GM10248 (cell line): Measurements from ENCODE around the gene GATM.

Source experiments
- CTCF ChIA-PET: fragments of 300-600 bp; sonication (Branson Sonifier 250); formaldehyde crosslinking; extraction: SDS; loops from one replicate; lab custom pipeline; 2021; ENCODE audit warnings: antibody characterized with exemption; lab: Yijun Ruan, JAX
- POLR2A ChIA-PET: fragments of 350-650 bp; sonication (Branson Sonifier 250); formaldehyde crosslinking; extraction: SDS; loops from one replicate; lab custom pipeline; 2020; ENCODE audit warnings: antibody characterized with exemption; lab: Yijun Ruan, JAX
- DNase-seq: peaks from one replicate; pipeline ENCODE4 v3.0.0; 2012; ENCODE audit errors: extremely low spot score
- CTCF ChIP-seq: IDR thresholded peaks from 2 replicates; pipeline ENCODE4 v1.5.1; 2012; ENCODE audit warnings: mild to moderate bottlenecking, low read depth; ENCODE audit errors: extremely low read depth, missing control alignments, control extremely low read depth

GATM gene

GRCh38 chr15:45378149-45378912 lies at the start of gene GATM:
TSS of gene GATM (minus strand) at chr15:45378544. CDS start at chr15:45378453, 91 bp downstream.
- CTCF ChIA-PET, result interaction anchor here (1.1 to 3.5 kb wide), 7 partner anchors 14 to 177 kb away, joined by 3 to 20 read pairs (median 6); no protein-coding TSS in a partner anchor
- POLR2A ChIA-PET, result interaction anchor here (1.3 to 2.2 kb wide), 3 partner anchors 14 to 177 kb away, joined by 3 to 10 read pairs (median 4); a partner anchor contains a TSS

GRCh38 chr15:45427085-45427484 lies 48.7 kb upstream of the GATM start:
- POLR2A ChIA-PET, result no interaction called here
- DNase-seq, result no peak
- no peak for TF ChIP-seq CTCF
- CTCF ChIA-PET, result interaction anchor here (0.8 to 1.8 kb wide), 4 partner anchors 11 to 187 kb away, joined by 3 to 9 read pairs (median 4); no protein-coding TSS in a partner anchor

More at GRCh38 chr15:45378149-45378912, at the start of gene GATM:
- TF ChIP-seq CTCF, result no peak
- peak; percentile 94 for DNase-seq

- no peak for DNase-seq
- ChIA-PET POLR2A (no interaction called here), CTCF (interaction anchor here (1.5 to 1.6 kb wide), 2 partner anchors 24 to 189 kb away, joined by 3 to 4 read pairs; no protein-coding TSS in a partner anchor)
- TF ChIP-seq CTCF, result no peak
Measured at GRCh38 chr15:45425135-45425534, 46.8 kb upstream of the GATM start.

- CTCF ChIA-PET, result interaction anchor here (1.5 to 2.5 kb wide), 2 partner anchors 33 to 190 kb away, joined by 3 to 12 read pairs; no protein-coding TSS in a partner anchor
- no peak for DNase-seq
- TF ChIP-seq CTCF, result no peak
- POLR2A ChIA-PET, result interaction anchor here (0.6 to 0.7 kb wide), 2 partner anchors 37 to 1144 kb away, joined by 3 read pairs; no protein-coding TSS in a partner anchor
Measured at GRCh38 chr15:45424429-45424828, 46.1 kb upstream of the GATM start.

- CTCF ChIA-PET, result interaction anchor here (1.1 to 2.1 kb wide), 2 partner anchors 12 to 13 kb away, joined by 4 read pairs; no protein-coding TSS in a partner anchor
- POLR2A ChIA-PET, result no interaction called here
- no peak for TF ChIP-seq CTCF
- no peak for DNase-seq
Measured at GRCh38 chr15:45417303-45417950, 39.1 kb upstream of the GATM start.
